ENCODE measurements around the gene LRRC8D.
"Not testable (repeated sequence)": the region's sequence is repeated elsewhere in the genome, so short reads cannot be mapped to it uniquely, and the experiment has no call there.

Gene LRRC8D

DNA sequence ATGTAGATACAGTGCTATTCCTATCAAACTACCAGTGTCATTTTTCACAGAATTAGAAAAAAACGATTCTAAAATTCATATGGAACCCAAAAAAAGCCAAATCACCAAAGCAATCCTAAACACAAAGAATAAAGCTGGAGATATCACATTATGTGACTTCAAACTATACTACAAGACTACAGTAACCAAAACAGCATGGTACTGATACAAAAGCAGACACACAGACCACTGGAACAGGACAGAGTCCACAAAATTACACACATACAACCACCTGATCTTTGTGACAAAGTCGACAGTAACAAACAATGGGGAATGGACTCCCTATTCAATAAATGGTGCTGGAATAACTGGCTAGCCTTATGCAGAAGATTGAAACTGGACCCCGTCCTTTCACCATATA lies 102.7 kb downstream of the LRRC8D start:
- no peak overlapping the region for H3K4me3 ChIP-seq (ENCODE audit: low read depth, low read length)
- TF ChIP-seq, protein P1, sequence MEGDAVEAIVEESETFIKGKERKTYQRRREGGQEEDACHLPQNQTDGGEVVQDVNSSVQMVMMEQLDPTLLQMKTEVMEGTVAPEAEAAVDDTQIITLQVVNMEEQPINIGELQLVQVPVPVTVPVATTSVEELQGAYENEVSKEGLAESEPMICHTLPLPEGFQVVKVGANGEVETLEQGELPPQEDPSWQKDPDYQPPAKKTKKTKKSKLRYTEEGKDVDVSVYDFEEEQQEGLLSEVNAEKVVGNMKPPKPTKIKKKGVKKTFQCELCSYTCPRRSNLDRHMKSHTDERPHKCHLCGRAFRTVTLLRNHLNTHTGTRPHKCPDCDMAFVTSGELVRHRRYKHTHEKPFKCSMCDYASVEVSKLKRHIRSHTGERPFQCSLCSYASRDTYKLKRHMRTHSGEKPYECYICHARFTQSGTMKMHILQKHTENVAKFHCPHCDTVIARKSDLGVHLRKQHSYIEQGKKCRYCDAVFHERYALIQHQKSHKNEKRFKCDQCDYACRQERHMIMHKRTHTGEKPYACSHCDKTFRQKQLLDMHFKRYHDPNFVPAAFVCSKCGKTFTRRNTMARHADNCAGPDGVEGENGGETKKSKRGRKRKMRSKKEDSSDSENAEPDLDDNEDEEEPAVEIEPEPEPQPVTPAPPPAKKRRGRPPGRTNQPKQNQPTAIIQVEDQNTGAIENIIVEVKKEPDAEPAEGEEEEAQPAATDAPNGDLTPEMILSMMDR (IDR thresholded peaks at IDR 0.05; ENCODE audit: insufficient read depth, low read depth, low read length, missing control alignments), result no peak
- DNase-seq (ENCODE audit: low read depth), result no peak

DNA sequence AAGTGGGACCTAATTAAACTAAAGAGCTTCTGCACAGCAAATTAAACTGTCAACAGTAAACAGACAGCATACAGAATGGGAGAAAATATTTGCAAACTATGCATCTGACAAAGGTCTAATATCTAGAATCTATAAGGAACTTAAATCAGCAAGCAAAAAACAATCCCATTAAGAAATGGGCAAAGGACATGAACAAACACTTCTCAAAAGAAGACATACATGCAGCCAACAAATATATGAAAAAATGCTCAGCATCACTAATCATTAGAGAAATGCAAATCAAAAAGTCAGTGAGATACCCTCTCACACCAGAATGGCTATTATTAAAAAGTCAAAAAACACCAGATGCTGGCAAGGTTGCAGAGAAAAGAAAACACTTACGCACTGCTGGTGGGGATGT lies 103.2 kb downstream of the LRRC8D start:
- not testable (repeated sequence) for DNase-seq (ENCODE audit: low read depth); H3K4me3 ChIP-seq (ENCODE audit: low read depth, low read length)

DNA sequence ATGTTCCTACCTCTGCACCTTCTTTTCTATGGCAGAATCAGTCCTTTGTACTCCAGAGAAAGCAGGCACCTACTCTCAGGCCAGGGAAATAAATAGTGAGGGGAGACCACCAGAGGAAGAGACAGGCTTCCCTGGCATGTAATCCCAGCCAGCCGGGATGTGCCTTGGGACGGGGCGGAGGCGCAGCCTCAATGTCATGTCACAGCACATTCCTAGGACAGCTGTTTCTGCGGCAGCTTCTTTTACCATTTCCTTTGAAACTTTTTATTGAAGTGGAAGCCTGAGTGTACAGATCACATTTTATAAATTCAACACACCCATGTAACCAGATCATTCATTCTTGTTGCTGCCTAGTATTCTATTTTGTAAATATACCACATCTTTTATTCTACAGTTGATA lies 106.2 kb downstream of the LRRC8D start:
- H3K4me3 ChIP-seq (ENCODE audit: low read depth, low read length), result no peak overlapping the region
- no peak for DNase-seq (ENCODE audit: low read depth)
- TF ChIP-seq, protein P1 (IDR thresholded peaks at IDR 0.05; ENCODE audit: insufficient read depth, low read depth, low read length, missing control alignments), result no peak

DNA sequence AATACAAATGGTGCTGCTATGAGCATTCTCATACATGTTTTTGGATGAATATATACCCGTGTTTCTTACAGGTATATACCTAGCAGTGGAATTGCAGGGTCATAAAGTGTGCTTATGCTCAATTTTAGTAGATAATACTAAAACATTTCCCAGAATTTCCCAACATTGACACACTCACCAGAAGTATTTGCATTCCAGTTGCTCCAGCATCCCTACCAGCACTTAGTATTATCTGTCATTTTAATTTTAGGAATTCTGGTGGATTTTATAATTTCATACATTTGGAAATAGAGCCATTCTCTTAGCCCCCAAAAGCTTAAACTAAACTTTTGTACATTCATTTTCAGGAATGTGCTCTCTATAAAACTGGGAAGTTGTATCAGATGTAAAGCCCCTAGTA lies 106.6 kb downstream of the LRRC8D start:
- TF ChIP-seq, protein P1 (IDR thresholded peaks at IDR 0.05; ENCODE audit: insufficient read depth, low read depth, low read length, missing control alignments), result no peak
- no peak overlapping the region for H3K4me3 ChIP-seq (ENCODE audit: low read depth, low read length)
- DNase-seq (ENCODE audit: low read depth), result no peak

DNA sequence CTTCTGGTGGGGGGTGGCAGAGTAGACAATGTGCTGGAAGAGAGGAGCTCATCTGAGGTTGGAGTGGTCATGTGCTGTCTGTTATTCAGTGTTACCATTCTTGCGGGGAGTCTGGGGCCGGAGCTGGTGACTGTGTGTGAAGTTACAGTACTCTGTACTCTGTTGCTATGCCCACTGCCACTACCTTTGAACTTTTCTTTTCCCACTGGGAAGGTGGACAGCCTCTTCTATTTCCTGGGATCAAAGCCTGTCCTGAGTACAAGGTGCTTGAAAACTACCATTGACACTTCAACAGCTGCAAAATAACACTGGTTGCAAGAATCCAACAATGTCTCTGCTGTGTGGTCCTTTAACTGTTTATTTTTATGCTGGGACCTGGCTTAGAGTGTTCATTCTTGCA lies 107.7 kb downstream of the LRRC8D start:
- TF ChIP-seq, protein P1 (IDR thresholded peaks at IDR 0.05; ENCODE audit: insufficient read depth, low read depth, low read length, missing control alignments), result no peak
- no peak overlapping the region for H3K4me3 ChIP-seq (ENCODE audit: low read depth, low read length)
- no peak for DNase-seq (ENCODE audit: low read depth)

DNA sequence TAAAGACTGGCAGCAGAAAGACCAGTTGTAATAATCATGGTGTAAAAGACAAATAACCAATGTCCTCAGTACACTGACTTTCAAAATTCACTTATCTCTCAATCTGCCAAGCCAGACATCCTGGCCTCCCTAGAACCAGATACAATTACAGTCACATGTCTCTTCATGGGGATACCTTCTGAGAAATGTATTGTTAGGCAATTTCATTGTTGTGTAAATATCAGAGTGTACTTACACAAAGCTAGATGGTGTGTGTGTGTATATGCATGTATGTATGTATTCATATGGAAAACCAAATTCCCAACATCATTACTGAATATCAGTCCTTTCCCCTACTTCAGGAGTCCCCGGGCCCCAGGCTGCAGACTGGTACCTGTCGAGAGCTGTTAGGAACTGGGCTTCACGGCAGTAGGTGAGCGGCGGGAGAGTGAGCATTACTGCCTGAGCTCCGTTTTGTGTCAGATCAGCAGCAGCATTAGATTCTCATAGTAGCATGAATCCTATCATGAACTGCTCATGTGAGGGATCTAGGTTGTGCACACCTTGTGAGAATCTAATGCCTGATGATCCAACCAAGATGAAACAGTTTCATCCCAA lies 108.7 kb downstream of the LRRC8D start:
- DNase-seq (ENCODE audit: low read depth), result no peak
- TF ChIP-seq, protein P1 (IDR thresholded peaks at IDR 0.05; ENCODE audit: insufficient read depth, low read depth, low read length, missing control alignments), result no peak
- no peak overlapping the region for H3K4me3 ChIP-seq (ENCODE audit: low read depth, low read length)

DNA sequence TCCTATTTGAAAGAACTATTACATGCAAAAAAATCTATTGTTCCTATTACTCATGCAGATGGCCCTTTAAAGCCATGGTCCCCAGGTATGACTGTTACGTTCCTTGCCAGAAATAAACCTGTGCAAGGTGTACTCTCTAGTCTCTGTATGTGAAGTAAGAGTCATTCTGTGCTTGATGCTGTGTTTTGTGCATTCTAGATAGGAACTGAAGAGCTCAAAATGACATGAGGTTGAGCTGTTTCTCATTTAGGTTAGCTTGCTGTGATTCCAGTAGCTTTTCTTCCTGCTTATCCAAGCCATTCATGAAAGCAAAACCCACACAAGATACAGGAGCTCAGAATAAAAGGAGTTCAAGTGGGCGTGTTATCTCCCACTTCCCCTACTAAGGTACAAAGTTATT lies 109.7 kb downstream of the LRRC8D start:
- no peak for DNase-seq (ENCODE audit: low read depth)
- no peak overlapping the region for H3K4me3 ChIP-seq (ENCODE audit: low read depth, low read length)
- TF ChIP-seq, protein P1 (IDR thresholded peaks at IDR 0.05; ENCODE audit: insufficient read depth, low read depth, low read length, missing control alignments), result no peak
